ENCODE results near the gene CERCAM.

DNA sequence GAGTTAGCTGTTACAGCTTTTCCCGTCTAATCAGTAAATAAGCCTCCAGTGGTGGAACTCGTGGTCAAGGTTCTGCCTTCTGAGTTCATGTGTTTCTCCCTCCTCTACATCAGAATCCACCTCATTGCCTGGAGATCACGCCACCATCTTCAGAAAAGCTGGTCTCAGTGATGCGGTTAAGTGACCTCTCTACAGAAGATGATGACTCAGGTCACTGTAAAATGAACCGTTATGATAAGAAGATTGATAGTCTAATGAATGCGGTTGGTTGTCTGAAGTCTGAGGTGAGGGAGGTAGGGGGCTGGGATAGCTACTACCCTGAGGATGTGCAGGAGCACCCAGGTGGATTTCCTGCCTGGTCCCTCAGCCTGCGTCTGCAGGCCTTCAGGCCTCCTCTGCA is 48.4 kb downstream of the CERCAM start:
- TF ChIP-seq POLR2AphosphoS5 (IDR thresholded peaks at IDR 0.05; ENCODE audit: borderline replicate concordance, low read depth, low read length) (no peak), EZH2 (IDR thresholded peaks at IDR 0.05) (no peak)

Measured in SK-N-MC (cell line).